GM21360 (cell line): Measurements from ENCODE around the gene METTL21A.

Experiments used
- ATAC-seq: cut with Tn5 transposase; IDR thresholded peaks from one replicate; pipeline ENCODE4 v1.9.1; 2021; ENCODE audit warnings: mild to moderate bottlenecking, moderate library complexity; ENCODE audit not compliant: unreplicated experiment

METTL21A gene

DNA sequence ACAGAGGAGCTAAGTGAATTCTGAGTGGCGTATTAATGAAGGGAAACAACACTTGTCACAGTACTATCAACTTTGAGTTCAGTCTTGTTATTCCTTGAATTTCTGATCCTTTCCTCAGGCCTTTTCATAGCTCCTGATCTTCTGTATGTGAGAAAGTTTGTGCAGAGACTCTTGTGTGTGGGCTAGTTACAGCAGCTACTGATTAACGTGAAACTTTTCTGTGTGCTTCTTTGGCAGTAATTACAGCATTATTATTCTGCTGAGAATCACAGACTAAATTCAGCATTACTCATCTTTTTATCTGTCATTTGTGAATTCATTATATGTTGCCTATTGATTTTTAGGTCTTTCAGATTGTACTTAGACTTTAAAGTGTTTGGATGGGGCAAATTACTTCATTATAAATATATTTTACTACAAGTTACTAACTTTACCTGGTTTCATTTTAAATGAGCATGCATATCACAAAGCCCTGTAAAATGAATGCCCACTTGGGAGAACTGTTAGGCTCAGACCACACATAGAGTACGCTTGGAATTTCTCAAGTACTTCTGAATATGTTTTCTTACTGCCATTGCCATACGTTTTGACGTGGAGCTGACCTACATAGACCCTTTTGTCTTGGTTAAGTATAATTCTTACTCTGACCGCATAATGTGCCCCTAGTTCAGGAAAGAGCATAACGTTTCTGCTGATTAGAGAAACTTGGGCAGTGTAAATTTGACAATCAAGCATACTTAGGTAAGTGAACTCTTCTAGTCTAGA is 59.3 kb downstream of the METTL21A start:
- no peak for ATAC-seq
